Measurements from ENCODE around the gene SNRPB. TPM values are rescaled to one million over a fixed set of nuclear protein-coding genes. Genes with fewer than 3 reads are reported as not detected.

Gene SNRPB
- total and polyA plus RNA-seq, 10 of the 15 experiments (the other 5 are each of a cell fraction or from before 2014, with no cell fraction given) = 15.0 to 593 (median 366) TPM

GRCh38 chr20:2465100-2465499 is 5.5 kb downstream of the SNRPB start:
- ChIA-PET POLR2A (interaction anchor here (0.6 to 0.7 kb wide), 2 partner anchors 331 to 960 kb away, joined by 4 read pairs; no protein-coding TSS in a partner anchor), RAD21 (ENCODE audit: unreplicated experiment) (interaction anchor here (0.7 kb wide), 1 partner anchor 57 kb away, joined by 6 read pairs; no protein-coding TSS in a partner anchor), CTCF (interaction anchor here (0.8 to 1.3 kb wide), 2 partner anchors 12 to 257 kb away, joined by 3 read pairs; no protein-coding TSS in a partner anchor), SMC1A (ENCODE audit: uncharacterized antibody, unreplicated experiment) (no interaction called here)
- H3K27ac ChIP-seq (ENCODE audit: control insufficient read depth, insufficient read depth) = no peak overlapping the region
- H3K9ac ChIP-seq (ENCODE audit: control insufficient read depth, insufficient read depth, low read length) = no peak overlapping the region
- no peak for FAIRE-seq
- no peaks in the 10 kb centered on the region for H3K27me3 ChIP-seq (replicated peaks in 1 of 2; ENCODE audit: control insufficient read depth in 2 of 2, insufficient read depth in 2 of 2, low read length in 1 of 2)
- H3K36me3 ChIP-seq (ENCODE audit: control insufficient read depth in 2 of 2, insufficient read depth in 2 of 2, low read length in 1 of 2) = peaks cover 24 to 79% of the 10 kb centered on the region in 2 experiments
- H4K20me1 ChIP-seq (ENCODE audit: control insufficient read depth, insufficient read depth) = peaks cover 15% of the 10 kb centered on the region; the same call in 1 of the 2 replicates
- BruUV-seq (replicated peaks) = TSS peak; percentile 33
- no peak for DNase-seq (ENCODE audit: low read depth, low spot score)
- no peak overlapping the region for H3K4me2 ChIP-seq (ENCODE audit: control insufficient read depth, insufficient read depth)
- H3K4me1 ChIP-seq (ENCODE audit: control insufficient read depth, insufficient read depth, low read length) = no peaks in the 10 kb centered on the region
- no peak overlapping the region for H3K4me3 ChIP-seq
- intact Hi-C loops (cut with micrococcal nuclease; ENCODE audit: unreplicated experiment) (no loop called here), in situ Hi-C loops (cut with MboI) (no loop called here)
- H2AFZ ChIP-seq (ENCODE audit: control insufficient read depth, low read depth, low read length) = no peak overlapping the region
- ATAC-seq = no peak
- H3K79me2 ChIP-seq (ENCODE audit: control insufficient read depth, insufficient read depth, low read length) = peaks cover 51% of the 10 kb centered on the region
- H3K9me3 ChIP-seq (replicated peaks; ENCODE audit: control insufficient read depth, insufficient read depth, low read length) = no peaks in the 10 kb centered on the region
- WGBS (ENCODE audit: insufficient coverage, insufficient replicate concordance, low lambda C conversion rate, missing lambda C conversion rate) = 77% methylated on average over 6 of the region's 6 CpGs
- TF ChIP-seq HDAC2 (IDR thresholded peaks at IDR 0.05) = no peak
- TF ChIP-seq PAX5 (IDR thresholded peaks at IDR 0.05; ENCODE audit: borderline replicate concordance, low read depth, low read length) = no peak
- TF ChIP-seq ZBTB40 (IDR thresholded peaks at IDR 0.05; ENCODE audit: borderline replicate concordance) = no peak
- no peak for TF ChIP-seq ZNF24 (IDR thresholded peaks at IDR 0.05)
- no peak for TF ChIP-seq SREBF1 (IDR thresholded peaks at IDR 0.05; ENCODE audit: low read length)
- no peak for TF ChIP-seq SREBF2 (IDR thresholded peaks at IDR 0.05; ENCODE audit: low read length)
- no peak for TF ChIP-seq SPI1 (IDR thresholded peaks at IDR 0.05; ENCODE audit: borderline replicate concordance, insufficient read depth, low read depth, low read length)
- TF ChIP-seq CREB1 (IDR thresholded peaks at IDR 0.05; ENCODE audit: low read depth) = no peak
- TF ChIP-seq TCF3 (IDR thresholded peaks at IDR 0.05; ENCODE audit: borderline replicate concordance, insufficient read depth, low read depth, low read length) = no peak
- TF ChIP-seq SMC3 (IDR thresholded peaks at IDR 0.05; ENCODE audit: borderline replicate concordance, low read length) = no peak
- TF ChIP-seq NBN (IDR thresholded peaks at IDR 0.05) = no peak
- TF ChIP-seq CBX5 (IDR thresholded peaks at IDR 0.05; ENCODE audit: low read depth) = no peak
- no peak for TF ChIP-seq ZNF592 (IDR thresholded peaks at IDR 0.05)
- no peak for TF ChIP-seq EP300 (IDR thresholded peaks at IDR 0.05; ENCODE audit: borderline replicate concordance in 1 of 2, control insufficient read depth in 1 of 2, low read depth in 2 of 2, low read length in 2 of 2)
- TF ChIP-seq CTCF (IDR thresholded peaks at IDR 0.05 in 2 of 3, conservative IDR thresholded peaks at IDR 0.05 in 1 of 3; ENCODE audit: control insufficient read depth in 2 of 3, extremely low read depth in 1 of 3, insufficient read depth in 1 of 3, low read depth in 3 of 3, low read length in 3 of 3) = no peak
